ENCODE results near the gene UNC5A. TPM values are rescaled to one million over a fixed set of nuclear protein-coding genes. Genes with fewer than 3 reads are reported as not detected.

UNC5A gene
- total and polyA plus RNA-seq, 8 donors = 0.09 to 3.6 (median 0.32) TPM

DNA sequence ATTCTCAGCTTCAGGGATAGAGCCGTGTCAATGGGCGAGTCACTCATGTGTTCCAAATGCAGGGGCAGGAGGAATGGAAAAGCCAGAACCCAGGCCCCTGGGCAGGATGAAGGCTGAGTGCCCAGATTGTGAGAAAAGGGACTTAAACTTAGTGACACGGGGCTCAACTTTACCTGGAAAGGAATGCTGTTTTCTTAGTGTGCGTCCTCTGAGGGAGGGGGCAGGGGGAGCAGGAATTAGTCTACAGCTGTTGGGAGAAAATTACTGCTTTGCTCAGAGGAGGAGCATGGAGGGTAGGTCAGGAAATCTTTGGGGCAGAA lies 74.2 kb downstream of the UNC5A start:
- FAIRE-seq = no peak
- no peak for DNase-seq
- H3K9me3 ChIP-seq = no peaks in the 10 kb centered on the region

DNA sequence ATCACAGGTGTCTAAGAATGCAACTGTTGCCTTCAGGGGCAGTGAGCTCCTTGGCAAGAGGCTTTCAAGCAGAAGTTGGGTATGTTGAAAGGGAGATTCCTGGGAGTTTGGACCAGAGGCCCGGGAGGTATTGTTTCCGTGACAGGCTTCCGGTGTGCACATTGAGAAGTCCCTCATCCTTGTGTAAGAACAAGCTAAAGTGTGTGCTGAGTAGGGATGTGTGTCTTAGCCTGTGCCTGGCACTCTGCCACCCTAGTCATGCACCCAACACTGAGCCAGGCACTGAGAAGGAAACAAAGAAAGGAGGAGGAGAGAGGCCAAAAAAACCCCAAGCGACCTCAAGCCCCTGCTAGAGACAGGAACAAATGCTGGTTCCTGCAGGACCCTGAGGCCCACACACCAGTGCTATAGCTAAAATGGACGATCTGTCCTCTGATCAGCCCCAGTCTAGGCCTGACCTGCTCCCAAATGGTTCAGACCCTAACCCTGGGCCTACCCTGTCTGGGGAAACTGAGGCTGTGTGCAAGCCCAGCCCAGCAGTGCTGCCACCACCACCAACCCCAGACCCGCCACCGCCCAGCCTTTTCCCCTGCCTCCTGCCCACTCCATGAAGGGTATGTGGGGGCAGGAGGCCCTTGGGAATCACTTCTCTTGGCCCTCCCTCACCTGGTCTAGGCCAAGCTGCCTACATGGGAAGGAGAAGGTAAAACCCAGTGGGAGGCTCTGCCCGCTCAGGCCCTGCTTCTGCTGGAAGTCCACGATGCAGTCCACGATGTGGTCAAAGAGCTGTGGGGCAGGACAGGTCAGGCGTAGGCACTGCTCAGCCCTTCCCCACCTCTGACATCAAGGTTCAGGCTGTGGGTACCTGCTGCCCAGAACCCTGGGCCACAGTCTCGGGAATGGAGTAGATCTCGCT lies 76.2 kb downstream of the UNC5A start:
- ATAC-seq (no peak), DNase-seq (no peak), FAIRE-seq (no peak)
- Histone ChIP-seq H3K27me3 (no peaks in the 10 kb centered on the region), H3K27ac (no peak overlapping the region), H3K4me1 (no peaks in the 10 kb centered on the region), H3K9me3 (no peaks in the 10 kb centered on the region), H3K36me3 (no peaks in the 10 kb centered on the region), H3K4me3 (no peak overlapping the region)
- WGBS, 2 donors = 84 to 90% methylated on average over 13 of the region's 13 CpGs
- intact Hi-C loops (cut with DNase I) = no loop called here
- TF ChIP-seq, protein P1, sequence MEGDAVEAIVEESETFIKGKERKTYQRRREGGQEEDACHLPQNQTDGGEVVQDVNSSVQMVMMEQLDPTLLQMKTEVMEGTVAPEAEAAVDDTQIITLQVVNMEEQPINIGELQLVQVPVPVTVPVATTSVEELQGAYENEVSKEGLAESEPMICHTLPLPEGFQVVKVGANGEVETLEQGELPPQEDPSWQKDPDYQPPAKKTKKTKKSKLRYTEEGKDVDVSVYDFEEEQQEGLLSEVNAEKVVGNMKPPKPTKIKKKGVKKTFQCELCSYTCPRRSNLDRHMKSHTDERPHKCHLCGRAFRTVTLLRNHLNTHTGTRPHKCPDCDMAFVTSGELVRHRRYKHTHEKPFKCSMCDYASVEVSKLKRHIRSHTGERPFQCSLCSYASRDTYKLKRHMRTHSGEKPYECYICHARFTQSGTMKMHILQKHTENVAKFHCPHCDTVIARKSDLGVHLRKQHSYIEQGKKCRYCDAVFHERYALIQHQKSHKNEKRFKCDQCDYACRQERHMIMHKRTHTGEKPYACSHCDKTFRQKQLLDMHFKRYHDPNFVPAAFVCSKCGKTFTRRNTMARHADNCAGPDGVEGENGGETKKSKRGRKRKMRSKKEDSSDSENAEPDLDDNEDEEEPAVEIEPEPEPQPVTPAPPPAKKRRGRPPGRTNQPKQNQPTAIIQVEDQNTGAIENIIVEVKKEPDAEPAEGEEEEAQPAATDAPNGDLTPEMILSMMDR (IDR thresholded peaks at IDR 0.05) = no peak

More for the DNA sequence above, 74.2 kb downstream of the UNC5A start:
- no peaks in the 10 kb centered on the region for H3K4me1 ChIP-seq
- no peak overlapping the region for H3K4me3 ChIP-seq
- ATAC-seq = no peak
- WGBS, 2 donors = 47 to 63% methylated on average over 4 of the region's 4 CpGs
- H3K27me3 ChIP-seq = no peaks in the 10 kb centered on the region
- no peak overlapping the region for H3K27ac ChIP-seq
- TF ChIP-seq, protein P1 (IDR thresholded peaks at IDR 0.05) = no peak
- intact Hi-C loops (cut with DNase I) = no loop called here
- no peaks in the 10 kb centered on the region for H3K36me3 ChIP-seq

DNA sequence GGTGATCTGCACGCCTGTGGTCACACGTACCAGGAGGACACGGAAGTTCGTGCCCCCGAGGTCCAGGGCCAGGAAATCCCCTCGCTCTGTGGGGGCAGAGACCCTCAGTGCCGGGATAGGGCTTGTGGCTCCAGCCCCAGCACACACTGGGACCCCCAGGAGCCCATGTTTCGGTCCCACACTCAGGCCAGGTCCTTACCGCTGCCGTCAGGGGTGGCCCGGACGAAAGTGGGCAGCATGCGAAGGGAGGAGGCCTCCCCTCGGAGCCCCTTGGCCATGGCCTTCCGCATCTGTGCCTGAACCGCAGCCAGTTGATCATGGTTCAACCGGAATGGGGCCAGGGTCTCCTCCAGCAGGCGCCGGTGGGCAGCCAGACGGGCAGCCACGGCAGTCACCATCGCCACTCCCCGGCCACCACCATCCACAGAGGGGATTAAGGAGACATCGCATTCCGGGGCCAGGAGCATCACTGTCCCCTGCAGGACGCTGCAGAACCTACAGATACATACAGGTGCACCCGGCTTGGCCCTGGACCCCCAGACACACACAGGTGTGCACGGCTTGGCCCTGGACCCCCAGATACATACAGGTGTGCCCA lies 77.0 kb downstream of the UNC5A start:
- Histone ChIP-seq H3K4me1 (no peaks in the 10 kb centered on the region), H3K27ac (no peak overlapping the region), H3K9me3 (no peaks in the 10 kb centered on the region), H3K36me3 (no peaks in the 10 kb centered on the region), H3K27me3 (no peaks in the 10 kb centered on the region), H3K4me3 (no peak overlapping the region)
- FAIRE-seq (no peak), ATAC-seq (no peak), DNase-seq (peak in 1 of 6 donors; percentile 44)
- intact Hi-C loops (cut with DNase I) = no loop called here
- TF ChIP-seq, protein P1 (IDR thresholded peaks at IDR 0.05) = no peak
- WGBS, 2 donors = 84 to 93% methylated on average over 28 of the region's 28 CpGs

DNA sequence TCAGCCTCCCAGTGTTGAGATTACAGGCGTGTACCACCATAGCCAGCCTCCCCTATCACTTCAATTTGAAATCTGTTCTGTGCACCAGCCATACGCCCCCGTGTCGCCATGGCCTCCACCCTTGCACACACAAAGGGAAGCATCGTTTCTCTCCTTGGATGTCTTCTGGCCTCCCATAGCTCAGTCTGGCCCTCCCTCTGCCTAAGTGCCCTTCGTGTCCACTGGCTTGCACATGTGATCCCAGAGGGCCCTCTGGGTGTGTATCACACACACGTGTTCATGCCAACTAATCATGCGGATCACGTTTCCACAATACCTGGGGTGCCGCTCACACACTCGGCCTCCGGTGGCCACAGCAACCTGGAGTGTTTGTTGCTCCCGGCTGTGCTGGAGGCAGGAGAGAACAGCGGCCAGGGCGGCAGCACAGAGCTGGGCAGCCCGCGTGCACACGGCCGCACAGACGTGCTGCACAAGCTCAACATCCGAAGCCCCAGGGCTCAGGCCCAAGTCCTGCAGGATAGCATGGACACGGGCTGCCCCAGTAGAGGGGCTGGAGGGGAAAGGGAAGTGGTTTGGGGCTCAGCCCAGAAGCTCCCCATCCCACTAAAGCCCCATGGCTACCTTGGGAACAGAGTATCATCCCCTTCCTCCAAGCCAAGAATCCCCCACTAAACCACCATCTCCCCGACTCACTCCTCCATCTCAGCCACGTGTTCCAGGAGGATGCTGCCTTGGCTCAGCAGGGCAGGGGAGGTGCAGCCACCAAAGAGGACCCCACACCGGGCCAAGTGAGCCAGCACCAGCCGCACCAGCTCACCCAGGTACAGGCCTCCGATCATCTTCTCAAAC lies 77.9 kb downstream of the UNC5A start:
- DNase-seq = peak in 1 of 6 donors; percentile 46
- intact Hi-C loops (cut with DNase I) = no loop called here
- no peaks in the 10 kb centered on the region for H3K27me3 ChIP-seq
- H3K4me3 ChIP-seq = no peak overlapping the region
- no peak for ATAC-seq
- FAIRE-seq = no peak
- no peaks in the 10 kb centered on the region for H3K4me1 ChIP-seq
- TF ChIP-seq, protein P1 (IDR thresholded peaks at IDR 0.05) = no peak
- no peak overlapping the region for H3K27ac ChIP-seq
- 80 to 87% methylated on average over 27 of the region's 27 CpGs for WGBS, 2 donors
- no peaks in the 10 kb centered on the region for H3K9me3 ChIP-seq
- H3K36me3 ChIP-seq = no peaks in the 10 kb centered on the region

Measured in pancreas (tissue), 10 donors.